Midbrain (tissue), 1 donor: ENCODE results near the gene GGA2.
"Not testable (repeated sequence)": the region's sequence is repeated elsewhere in the genome, so short reads cannot be mapped to it uniquely, and the experiment has no call there.

Experiments used
- DNase-seq: peaks from one replicate; lab custom pipeline; 2025; lab: John Stamatoyannopoulos, UW

Gene GGA2

GRCh38 chr16:23466162-23466885 is 44.0 kb downstream of the GGA2 start:
- DNase-seq: no peak

GRCh38 chr16:23465179-23465578 is 45.1 kb downstream of the GGA2 start:
- no peak for DNase-seq

- DNase-seq: peak; percentile 74
Observed at GRCh38 chr16:23464196-23464595, 46.1 kb downstream of the GGA2 start.

DNA sequence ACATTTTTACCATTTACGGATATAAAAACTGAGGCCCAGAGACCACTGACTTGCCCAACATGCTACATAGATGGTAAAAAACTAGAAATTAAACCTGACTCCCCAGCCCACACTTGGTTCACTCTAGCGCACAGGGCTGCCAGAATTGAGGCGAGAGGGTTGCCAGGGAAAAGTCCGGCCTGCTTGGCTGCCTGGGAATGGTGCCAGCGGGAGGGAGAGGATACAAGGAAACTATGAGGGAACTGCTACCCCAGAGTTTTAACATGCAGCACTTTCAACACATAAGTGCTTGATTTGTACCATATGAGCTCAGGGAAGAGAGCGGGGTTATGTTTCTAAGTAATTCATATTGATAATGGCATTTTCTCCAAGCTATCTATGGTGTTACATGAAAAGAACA is 47.3 kb downstream of the GGA2 start:
- peak; percentile 40 for DNase-seq

DNA sequence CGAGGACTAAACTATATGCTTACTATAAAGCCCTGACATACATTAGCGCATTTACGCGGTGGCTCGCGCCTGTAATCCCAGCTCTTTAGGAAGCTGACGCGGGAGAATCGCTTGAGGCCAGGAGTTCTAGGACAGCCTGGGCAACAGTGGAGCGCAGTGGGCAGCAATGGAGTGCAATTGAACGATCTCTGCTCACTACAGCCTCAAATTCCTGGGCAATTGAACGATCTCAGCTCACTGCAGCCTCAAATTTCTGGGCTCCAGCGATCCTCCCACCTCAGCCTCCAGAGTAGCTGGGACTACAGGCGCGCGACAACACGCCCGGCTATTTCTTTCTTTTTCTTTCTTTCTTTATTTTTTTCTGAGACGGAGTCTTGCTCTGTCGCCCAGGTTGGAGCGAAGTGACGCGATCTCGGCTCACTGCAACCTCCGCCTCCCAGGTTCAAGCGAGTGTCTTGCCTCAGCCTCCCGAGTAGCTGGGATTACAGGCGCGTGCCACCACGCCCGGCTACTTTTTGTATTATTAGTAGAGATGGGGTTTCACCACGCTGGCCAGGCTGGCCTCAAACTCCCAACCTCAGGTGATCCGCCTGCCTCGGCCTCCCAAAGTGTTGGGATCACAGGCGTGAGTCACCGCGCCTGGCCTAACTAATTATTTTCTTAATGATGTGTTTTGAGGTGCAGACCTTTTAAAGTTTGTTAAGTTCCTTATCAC is 56.8 kb downstream of the GGA2 start:
- DNase-seq: no peak

GRCh38 chr16:23452572-23453337 is 57.5 kb downstream of the GGA2 start, which contains the start of gene COG7:
Gene COG7, minus strand, starts transcription at chr16:23453189. Its CDS starts 195 bp downstream, at chr16:23452994.
- peak; percentile 81 for DNase-seq

DNA sequence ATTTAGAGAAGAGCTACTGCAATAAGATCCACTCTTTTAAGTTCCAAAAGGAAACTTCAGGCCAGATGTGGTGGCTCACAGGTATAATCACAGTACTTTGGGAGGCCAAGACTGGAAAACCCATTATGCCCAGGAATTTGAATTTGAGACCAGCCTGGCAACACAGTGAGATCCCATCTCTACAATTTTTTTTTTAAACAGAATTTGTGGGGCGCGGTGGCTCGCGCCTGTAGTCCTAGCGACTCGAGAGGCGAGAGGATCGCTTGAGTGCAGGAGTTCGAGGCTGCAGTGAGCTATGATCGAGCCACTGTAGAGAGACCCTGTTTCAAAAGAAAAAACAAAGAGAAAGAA is 58.1 kb downstream of the GGA2 start:
- DNase-seq: no peak

- DNase-seq: no peak
Observed at GRCh38 chr16:23448392-23448791, 61.9 kb downstream of the GGA2 start.

DNA sequence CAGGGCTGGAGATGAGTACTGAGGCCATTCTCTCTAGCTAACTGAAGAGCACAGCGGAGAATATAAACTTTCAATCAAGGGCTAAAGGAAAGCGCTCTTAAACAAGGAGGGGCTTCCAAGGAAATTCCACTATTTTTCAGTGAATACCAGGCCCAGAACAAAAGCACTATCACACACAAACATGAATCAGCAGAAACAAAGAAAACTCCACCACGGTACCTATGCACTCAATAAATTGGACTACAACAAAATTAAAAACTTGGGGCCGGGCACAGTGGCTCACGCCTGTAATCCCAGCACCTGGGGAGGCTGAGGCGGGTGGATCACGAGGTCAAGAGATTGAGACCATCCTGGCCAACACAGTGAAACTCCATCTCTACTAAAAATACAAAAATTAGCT is 72.8 kb downstream of the GGA2 start:
- DNase-seq: not testable (repeated sequence)

DNA sequence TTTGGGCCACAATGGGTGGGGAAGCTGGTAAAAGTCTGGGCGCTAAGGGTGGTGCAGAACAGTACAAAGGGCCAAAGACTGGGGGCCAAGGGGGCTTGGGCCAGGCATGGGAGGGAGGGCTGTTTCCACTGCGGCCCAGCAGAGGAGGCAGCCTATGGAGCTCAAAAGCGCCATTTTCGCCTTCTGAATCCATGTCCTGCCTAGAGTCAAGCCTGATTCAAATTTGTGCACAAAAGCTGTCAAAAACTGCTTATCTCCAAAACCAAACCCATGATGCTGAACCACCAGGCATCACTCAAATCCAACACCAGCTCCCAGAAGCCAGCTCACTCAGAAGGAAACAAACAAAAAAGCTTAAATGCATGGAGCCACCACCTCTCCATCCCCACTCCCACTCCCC is 73.3 kb downstream of the GGA2 start:
- DNase-seq: no peak

DNA sequence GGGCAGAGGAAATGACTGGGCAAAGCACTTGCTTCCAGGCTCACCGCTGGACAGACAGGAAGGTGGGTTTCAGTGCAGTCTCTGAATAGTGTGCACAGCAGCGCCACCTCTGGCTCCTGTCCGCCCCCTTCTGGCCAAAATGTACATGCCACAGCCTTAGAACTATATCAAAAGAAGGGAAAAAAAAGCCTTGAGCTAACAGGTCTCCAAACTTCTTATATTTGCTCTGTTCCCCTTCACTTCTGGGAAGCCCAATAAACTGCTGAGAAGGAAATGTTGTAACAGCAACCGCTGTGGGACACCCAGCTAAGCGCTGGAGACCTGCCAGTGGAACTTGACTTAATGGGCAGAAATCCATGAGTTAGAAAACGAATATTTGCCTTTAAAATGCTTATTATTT is 74.8 kb downstream of the GGA2 start:
- DNase-seq: peak; percentile 3

DNA sequence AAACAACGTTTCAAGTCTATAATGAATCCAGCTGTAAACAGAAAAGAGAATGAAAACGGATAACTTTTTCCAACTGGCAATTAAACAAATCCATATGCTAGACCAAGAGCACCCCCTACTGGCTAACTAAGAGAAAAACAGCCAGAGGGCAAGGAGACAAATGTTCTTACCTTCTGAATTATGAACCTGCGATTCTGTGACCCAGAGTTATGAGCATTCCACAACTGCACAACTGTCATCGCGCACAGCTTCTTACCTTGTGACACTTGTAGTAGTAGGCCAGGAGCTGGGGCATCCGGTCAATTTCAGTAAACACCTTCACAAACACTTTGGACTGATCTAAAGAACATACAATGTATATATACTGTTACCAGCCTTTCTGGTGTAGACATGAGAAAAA is 75.9 kb downstream of the GGA2 start:
- DNase-seq: peak; percentile 47

DNA sequence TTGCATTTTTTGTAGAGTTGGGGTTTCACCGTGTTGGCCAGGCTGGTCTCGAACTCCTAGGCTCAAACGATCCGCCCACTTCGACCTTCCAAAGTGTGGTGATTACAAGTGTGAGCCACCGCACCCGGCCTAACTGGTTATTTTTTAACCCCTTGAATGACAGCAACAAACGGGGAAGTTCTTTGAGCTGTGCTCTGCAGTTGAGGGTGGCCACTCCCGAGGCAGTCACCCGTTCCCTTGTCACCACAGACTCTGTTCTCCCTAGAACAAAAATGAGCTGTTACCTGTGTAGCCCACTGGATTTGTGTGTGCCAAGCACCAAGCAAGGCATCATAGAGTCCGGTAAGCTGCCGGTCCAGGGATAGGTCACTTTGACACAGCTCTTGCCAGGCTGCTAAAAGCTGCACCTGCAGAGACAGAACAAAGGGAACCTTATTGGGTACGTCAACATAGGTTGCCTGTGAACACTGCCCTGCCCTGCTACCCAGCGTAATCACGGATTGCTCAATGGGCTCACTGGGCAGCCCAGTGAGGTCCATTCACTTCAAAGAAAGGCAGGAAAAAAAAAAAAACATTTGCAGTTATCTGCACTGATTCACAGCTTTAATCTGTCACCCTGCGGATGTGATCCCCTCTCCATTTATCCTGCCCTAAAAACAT is 76.9 kb downstream of the GGA2 start:
- DNase-seq: no peak

GRCh38 chr16:23432176-23433128 is 77.8 kb downstream of the GGA2 start:
- DNase-seq: no peak

DNA sequence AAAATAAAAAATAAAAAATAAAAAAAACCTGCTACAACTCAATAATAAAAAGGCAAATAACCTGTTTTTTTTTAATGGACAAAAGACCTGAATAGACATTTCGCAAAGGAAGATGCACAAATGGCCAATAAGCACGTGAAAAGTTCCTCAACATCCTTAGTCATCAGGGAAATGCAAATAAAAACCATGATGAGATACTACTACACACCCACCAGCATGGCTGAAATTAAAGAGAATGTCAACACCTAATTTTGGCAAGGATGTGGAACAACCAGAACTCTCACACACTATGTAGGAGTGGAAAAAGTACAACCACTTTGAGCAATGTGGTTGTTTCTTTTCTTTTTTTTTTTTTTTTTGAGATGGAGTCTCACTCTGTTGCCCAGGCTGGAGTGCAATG is 81.9 kb downstream of the GGA2 start:
- DNase-seq: no peak

DNA sequence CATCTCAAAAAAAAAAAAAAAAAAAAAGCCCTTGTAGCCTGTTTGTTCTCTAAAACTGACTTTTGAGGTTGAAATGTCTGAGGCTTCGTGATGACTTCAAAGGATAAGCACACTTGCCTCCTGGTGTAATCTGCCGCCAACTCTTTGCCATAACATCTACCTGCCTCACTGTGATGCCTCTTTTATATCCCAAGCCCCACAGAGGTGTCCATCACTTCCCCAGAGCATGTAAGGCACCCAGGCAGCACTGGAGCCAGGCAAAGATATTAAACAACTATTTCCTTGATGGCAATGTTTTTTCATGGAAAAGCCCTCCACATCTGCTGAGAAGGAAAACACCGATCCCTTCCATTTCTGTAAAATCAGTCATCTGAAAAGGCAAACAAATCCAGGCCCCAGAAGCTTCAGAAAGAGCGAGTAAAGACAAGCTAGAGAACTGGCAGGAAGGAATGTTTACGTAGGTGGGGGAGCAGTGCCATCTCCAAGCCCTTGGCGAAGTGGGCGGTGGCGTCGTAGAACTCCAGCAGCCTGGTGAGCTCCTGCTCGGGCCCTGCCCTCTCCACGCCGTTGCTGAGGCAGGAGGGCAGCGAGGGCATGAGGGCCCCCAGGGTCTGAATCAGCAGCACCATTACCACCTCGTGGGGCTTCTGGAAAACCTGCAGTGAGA is 85.9 kb downstream of the GGA2 start:
- DNase-seq: no peak

- no peak for DNase-seq
Observed at GRCh38 chr16:23423496-23424049, 86.7 kb downstream of the GGA2 start.

DNA sequence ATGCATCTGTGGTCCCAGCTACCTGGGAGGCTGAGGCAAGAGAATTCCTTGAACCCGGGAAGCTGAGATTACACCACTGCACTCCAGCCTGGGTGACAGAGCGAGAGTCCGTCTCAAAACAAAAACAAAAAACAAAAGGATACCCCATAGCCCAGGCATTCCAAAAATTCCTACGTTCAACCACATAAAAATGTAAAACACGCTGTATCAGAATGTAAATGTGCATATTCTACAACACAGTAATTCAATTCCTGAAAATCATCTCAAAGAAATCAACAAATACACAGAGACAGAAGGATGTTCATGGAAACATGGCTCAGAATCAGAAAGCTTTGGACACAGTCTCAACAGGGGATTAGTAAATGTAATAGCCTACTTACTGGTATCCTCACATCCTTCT is 90.3 kb downstream of the GGA2 start:
- DNase-seq: no peak

GRCh38 chr16:23416816-23417215 is 93.5 kb downstream of the GGA2 start:
- no peak for DNase-seq

- DNase-seq: no peak
Observed at GRCh38 chr16:23414731-23415130, 95.6 kb downstream of the GGA2 start.
